HG02678 (cell line): ENCODE data around the gene GALNT1.

ENCODE experiments used
- ATAC-seq: cut with Tn5 transposase; IDR thresholded peaks from one replicate; pipeline ENCODE4 v1.9.1; 2021; ENCODE audit warnings: mild to moderate bottlenecking, moderate library complexity; ENCODE audit not compliant: unreplicated experiment

GALNT1 gene

GRCh38 chr18:35616664-35617423 is 35.3 kb downstream of the GALNT1 start:
- ATAC-seq: peak; percentile 98

- ATAC-seq: no peak
These were observed 36.3 kb downstream of the GALNT1 start for GRCh38 chr18:35617865-35618264.

DNA sequence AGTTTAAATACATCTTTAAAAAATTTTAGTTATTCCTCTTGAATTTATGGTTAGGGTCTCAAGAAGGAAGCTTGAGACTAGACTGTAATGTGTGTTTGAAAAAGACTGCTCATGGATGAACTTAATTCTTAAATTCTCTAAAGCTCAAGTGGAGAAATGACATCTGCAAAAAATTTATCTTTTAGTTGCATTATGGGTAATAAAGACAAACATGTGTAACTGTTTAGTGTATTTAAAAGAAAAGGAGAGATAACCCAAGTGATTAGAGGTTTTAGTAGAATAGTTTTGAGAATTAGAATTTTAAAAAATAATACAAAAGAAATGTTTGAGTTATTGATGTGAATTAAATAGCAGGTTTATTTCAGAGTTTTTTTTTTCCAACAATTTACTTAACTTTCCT is 36.7 kb downstream of the GALNT1 start:
- ATAC-seq: no peak

DNA sequence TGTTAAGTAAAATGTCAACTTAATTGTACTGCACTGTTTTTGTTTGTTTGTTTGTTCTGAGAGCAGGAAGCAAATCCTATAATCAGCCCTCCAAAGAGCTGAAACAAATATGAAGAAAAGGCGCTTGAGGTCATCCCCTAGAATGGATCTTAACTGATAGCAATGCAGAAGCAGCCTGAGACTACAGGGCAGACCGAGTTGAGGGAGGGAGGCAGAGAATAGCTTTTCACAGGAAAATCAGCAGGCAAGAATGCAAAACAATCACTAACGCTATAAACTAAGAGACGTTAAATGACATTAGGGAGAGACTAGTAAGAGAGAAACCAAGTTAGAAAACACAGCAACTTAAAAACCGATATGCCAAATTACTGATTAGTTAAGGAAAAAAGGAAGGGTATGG is 37.2 kb downstream of the GALNT1 start:
- no peak for ATAC-seq

- no peak for ATAC-seq
These were observed 37.9 kb downstream of the GALNT1 start for GRCh38 chr18:35619464-35619863.

GRCh38 chr18:35619941-35620340 is 38.4 kb downstream of the GALNT1 start:
- no peak for ATAC-seq

DNA sequence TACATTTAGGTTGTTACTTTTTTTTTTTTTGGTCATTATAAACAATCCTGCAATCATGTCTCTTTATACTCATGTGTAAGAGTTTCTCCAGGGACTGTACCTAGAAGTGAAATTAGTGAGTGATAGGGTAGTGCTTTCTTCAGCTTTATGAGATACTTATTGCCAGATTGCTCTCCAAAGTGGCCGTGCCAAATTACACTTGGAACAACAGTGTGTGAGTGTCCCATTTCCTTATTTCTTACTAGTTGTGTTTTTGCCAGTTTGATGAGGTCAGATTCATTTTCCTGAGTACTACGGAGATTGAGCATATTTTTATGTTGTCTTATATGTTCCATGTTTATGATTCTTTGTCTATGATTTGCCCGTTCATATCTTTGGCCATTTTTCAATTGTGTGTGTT is 39.2 kb downstream of the GALNT1 start:
- ATAC-seq: no peak

- ATAC-seq: no peak
These were observed 41.7 kb downstream of the GALNT1 start for GRCh38 chr18:35623255-35623654.

- peak; percentile 81 for ATAC-seq
These were observed 42.6 kb downstream of the GALNT1 start for GRCh38 chr18:35624146-35624545.

DNA sequence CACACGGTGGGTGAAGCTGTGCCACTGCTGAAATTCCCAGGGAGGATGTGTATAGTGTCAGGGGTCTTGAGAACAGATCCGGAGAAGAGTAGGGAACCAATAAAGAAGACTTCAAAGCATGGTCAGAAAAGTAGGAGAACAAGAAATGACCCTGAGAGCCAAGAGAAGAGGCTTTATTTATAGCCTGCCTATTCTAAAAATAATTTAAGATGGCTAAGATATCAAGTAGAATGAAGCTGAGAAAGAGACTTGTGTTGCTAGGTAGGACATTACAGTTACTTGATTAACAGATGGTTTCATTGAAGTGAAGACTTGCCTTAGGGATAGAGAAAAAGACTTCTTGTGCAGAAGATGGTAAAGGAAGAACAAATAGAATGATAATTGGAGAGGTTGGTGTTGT is 43.7 kb downstream of the GALNT1 start:
- no peak for ATAC-seq

DNA sequence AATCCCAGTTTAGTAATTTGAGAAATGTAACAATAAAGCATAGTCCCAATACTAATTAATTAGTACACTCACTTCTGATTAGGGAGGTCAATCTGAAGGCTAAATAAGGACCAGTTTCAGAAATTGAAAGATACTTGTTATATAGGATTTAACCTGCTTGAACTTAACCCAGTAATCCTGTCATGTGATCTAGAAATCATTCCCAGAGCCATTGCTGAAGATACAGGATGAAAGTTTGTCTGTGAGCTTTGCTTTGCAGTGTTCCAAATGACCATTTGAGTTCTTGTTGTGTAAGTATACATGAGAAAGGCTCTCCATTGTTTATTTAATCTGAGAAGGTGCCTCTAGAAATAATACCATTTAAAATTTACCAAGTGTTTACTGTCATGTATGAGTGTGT is 52.2 kb downstream of the GALNT1 start:
- no peak for ATAC-seq

- no peak for ATAC-seq
These were observed 52.8 kb downstream of the GALNT1 start for GRCh38 chr18:35634323-35634722.

DNA sequence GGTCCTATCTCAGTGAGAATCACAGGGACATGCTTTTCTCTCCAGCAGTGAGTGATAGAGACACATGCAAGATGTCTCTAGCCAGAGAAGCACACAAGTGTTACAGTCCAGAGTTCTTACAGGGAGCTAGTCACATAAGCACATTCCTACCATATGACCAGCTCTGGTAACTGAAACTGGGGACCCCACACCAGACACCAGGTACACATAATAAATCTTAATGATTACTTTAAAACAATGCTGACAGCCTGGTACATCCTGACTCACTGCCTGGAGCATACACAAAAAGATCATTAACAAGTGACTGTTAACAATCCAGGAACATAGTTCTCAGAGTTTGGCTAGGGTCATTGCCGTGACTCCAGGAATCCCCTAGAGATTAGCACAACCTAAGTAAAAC is 53.6 kb downstream of the GALNT1 start:
- no peak for ATAC-seq

DNA sequence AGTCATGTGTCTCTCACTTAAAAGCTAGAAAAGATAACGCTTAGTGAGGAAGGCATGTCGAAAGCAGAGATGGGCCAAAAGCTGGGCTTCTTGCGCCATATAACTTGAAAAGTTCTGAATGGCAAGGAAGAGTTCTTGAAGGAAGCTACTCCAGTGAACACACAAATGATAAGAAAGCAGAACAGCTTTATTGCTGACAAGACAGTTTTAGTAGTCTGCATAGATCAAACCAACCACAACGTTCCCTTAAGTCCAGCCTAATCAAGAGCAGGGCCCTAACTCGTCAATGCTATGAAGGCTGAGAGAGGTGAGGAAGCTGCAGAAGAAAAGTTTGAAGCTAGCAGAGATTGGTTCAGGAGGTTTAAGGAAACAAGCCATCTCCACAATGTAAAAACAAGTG is 55.7 kb downstream of the GALNT1 start:
- ATAC-seq: no peak

DNA sequence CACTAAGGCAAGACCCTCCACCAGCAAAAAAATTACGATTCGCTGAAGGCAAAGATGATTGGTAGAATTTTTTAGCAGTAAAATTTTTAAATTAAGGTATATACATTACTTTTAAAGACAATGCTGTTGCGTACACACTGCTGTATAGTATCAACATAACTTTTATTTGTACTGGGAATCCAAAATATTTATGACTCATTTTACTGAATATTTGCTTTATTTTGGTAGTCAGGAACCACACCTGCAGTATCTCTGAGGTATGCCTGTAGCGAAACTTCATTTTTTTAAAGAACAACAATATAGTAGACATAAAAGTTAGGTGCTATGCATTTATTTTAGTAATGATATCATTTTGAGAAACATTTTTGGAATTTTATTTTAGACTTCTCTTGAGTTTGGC is 57.8 kb downstream of the GALNT1 start:
- no peak for ATAC-seq

DNA sequence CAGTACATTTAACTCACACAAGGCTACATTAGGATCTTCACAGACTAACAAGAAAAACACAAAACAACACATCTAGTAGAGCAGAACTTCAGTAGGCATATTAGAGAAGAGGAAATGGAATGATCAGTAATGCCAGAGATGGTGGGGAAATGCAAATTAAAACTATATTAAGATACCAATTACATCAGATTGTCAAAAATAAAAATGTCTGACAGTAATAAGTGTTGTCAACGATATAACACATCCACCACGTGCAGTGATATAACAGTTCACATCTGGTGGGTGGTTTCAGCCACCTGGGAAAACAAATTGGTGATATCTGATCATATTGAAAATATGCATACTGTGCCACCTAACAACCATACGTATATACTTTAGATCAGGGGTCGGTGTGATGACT is 59.9 kb downstream of the GALNT1 start:
- no peak for ATAC-seq

DNA sequence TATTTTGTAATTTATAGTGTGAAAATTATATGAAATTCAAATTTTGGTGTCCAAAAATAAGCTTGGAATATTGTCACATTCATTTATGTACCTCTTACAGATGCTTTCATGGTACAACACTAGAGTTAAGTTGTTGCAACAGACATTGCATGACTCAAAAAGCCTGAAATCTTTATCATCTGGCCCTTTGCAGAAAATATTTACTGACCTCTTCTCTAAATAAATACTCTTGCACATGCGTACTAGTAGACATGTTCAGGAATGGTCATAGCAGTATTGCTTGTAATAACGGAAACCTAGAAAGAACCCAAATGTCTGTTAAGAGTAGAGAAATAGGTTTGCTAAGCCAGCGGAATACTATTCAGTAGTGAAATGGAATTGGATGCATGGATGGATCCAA is 60.4 kb downstream of the GALNT1 start:
- no peak for ATAC-seq

GRCh38 chr18:35642802-35643201 is 61.3 kb downstream of the GALNT1 start:
- ATAC-seq: no peak

DNA sequence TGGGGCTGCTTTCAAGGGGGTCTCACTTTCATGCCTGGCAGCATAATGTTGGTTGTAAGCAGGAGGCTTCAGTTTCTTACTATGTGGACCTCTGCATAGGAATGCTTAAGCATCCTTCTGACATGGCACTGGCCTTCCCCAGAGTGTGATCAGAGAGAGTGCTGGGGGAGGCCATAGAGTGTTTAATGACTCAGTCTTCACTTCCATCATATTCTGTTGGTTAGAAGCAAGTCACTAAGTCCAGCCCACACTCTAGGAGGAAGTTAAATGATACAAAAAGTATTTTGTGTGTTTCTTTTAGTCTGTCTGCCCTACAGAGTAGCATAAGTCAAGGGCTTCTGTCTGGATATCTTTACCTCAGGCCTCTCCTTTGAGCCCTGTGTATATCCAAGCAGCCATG is 64.9 kb downstream of the GALNT1 start:
- ATAC-seq: no peak

- ATAC-seq: no peak
These were observed 72.0 kb downstream of the GALNT1 start for GRCh38 chr18:35653392-35654135.

DNA sequence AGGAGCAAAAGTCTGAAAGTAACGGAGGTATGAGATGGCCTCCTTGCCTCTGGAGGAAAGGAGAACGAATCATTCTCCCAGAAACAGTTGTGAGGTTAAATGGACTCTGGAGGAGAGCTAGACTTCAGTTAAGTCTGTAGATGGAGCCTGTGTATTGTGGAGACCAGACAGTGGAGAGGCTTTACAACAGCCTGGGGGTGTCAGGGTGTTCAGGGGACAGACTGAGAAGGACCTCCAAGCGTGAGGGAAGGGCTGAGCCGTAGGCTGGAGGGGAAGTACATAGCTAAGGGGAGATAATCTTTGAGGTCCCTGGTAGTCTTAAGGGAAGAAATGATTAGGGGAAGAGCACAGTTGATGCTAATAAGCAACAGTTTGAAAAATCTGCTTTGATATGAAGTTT is 76.6 kb downstream of the GALNT1 start:
- ATAC-seq: no peak

- no peak for ATAC-seq
These were observed 80.1 kb downstream of the GALNT1 start for GRCh38 chr18:35661483-35662146.
